Hippocampal formation (tissue), 2 donors: ENCODE data around the gene AP3B2.

Experiments used
- DNase-seq, 2 donors: peaks; one replicate each; lab custom pipeline; 2025; lab: John Stamatoyannopoulos, UW

The AP3B2 gene

DNA sequence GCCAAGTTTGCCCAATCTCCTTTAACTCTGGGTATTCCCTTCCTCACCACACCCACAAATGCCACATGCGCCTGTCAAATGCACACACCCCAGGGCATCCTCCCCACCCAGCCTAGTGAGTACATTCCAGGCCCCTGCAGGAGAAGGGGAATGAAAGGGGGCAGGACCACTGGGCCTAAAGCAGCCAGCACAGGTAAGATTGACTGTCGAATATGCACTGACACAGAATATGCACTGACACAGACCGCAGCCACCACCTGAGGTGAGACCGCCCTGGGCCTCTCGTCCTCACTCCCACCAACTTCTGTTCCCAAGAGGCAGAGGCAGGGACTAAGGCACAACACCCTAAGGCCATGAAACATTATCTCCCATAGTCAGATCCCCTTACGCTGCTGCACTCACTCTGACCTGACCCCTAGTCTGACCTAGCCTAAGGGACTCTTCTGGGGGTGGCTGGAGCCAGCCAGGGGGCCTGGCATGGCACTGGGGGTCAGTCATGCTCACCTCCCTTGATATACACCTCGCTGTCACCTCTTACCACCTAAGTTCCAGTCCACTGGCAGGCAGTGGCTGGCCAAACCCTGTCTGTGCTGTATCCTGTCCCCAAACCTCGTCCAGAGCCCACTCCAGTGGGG, 10.8 kb downstream of the AP3B2 start:
- no peak for DNase-seq

DNA sequence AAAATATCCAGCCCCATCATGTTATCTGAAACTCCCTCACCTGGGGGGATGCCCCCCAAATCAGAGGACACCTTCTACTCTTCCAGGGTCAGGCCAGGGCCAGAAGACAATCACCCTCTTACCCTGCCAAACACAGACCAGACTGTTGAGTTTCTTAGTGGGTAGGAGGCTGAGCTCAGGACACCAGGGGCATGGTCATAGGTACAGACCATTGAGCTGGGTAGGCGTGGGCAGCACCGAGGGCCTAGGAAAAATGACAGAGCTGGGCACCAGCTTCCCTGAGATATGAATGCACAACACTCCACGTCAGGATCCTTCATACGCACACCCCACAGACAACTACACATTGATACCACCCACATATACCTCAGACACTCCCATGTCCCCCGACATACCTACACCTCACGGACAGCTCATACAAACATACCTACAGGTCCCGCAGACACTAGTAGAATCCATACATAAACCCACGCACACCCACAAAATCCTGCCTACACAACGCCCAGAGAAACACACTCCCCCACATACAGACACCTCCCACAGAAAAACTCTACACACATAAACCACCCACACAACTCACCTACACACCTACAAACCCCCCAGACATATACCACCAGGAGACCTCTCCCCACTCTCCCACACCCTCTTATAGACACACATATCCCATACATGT, 11.8 kb downstream of the AP3B2 start:
- DNase-seq: no peak

GRCh38 chr15:82692171-82692570, 17.5 kb downstream of the AP3B2 start:
- DNase-seq: no peak

DNA sequence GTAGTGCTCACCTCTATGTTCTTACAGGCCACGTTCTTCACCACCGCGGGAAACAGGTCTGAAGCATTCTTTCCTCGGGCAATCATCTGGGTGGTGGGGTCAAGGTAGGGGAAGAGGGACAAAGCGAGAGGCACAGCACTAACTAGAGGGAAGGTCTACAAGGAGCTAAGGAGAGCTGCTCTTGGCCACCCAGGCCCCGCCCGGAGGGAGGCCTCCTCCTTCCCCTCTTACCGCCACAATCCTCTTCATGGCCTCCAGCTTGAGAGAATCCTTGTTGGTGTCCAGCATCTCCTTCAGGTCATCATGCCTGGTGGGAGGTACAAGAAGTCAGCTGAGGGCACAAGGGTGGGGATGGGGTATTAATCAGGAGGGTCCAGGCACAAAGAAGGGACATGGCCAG, 20.5 kb downstream of the AP3B2 start:
- DNase-seq: no peak

DNA sequence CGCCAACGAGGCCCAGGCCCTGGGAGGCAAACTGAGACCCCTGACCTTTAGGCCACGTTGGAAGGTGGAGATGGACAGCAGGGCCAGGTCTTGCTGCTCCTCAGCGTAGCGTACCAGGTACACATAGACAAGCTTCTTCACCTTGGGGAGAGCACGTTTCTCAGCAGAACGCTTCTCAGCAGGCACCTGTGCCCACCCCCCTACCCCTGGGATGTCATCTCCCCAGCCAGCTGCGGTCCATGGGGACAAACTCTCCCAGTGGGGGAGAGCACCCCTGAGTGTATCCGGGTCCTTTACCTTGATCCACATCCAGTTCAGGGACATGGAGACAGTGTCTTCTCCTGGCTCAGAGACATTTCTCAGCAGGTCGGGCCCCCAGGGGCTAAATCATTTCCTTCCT, 21.0 kb downstream of the AP3B2 start:
- no peak for DNase-seq

GRCh38 chr15:82681371-82681770, 28.3 kb downstream of the AP3B2 start:
- no peak for DNase-seq

GRCh38 chr15:82680200-82681102, 29.2 kb downstream of the AP3B2 start:
- DNase-seq: no peak

- DNase-seq: no peak
Observed at GRCh38 chr15:82679626-82680199, 30.0 kb downstream of the AP3B2 start.

- DNase-seq: no peak
Observed at GRCh38 chr15:82677720-82678323, 31.9 kb downstream of the AP3B2 start.

- no peak for DNase-seq
Observed at GRCh38 chr15:82674873-82675272, 34.8 kb downstream of the AP3B2 start.

GRCh38 chr15:82670699-82671098, 39.0 kb downstream of the AP3B2 start:
- DNase-seq: no peak

- no peak for DNase-seq
Observed at GRCh38 chr15:82666606-82667005, 43.1 kb downstream of the AP3B2 start.

DNA sequence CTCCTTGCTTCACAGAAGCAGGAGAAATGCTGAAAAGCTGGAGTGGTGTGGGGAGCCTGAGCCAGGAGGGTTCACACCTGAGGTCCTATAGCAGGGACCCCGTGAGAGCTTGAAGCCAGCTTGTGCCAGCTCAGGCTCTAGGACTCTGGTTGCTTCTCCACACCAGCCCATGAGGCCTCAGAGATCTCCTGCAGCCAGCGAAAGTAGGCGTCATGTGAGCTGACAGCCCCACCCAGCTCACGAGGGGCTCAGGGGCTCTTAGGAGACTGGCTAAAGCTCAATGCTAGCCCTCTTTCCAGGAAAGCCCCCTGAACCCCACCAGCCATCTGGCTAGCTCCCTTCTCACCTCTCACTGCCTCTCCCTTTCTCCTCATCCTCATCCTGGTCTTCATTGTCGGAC, 45.7 kb downstream of the AP3B2 start:
- DNase-seq: no peak

DNA sequence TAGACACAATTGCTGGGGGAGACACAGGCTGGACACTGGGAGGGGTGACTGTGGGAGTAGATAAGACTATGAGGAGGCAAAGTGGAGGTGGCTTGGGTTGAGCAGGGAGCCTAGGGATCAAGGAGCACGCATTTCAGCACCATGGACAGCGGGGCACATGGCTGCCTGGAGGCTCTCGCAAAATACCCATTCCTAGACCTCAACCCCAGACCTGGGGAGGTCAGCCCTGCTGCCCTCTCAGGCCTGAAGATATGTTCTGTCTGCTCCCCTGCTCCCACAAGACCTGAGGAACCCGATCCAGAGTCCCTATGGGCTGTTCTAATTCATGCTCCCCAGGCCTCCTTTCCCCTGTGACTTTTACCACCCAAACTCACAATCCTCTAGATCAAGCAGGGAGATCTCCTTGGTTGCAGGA, 46.5 kb downstream of the AP3B2 start:
- no peak for DNase-seq

DNA sequence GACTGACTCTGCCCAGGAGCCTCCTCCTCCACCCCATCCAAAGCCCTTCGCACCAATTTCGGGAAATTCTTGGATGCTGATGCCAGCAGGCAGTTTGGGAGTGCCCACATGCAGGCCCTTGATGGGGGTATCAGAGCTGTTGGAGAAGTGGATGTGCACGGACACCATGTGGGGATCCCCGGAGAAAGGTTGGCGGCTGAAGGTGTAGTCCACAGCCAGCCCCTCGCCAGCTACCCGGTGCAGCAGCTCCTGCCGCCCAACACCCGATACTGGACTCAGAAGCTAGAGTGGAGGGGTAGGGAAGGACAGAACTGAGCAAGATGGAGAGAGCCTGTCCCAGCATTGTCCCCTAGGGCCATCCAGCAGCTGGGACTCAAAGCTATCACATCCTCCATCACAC, 47.0 kb downstream of the AP3B2 start:
- DNase-seq: no peak

GRCh38 chr15:82660378-82660777, 49.3 kb downstream of the AP3B2 start:
- no peak for DNase-seq

DNA sequence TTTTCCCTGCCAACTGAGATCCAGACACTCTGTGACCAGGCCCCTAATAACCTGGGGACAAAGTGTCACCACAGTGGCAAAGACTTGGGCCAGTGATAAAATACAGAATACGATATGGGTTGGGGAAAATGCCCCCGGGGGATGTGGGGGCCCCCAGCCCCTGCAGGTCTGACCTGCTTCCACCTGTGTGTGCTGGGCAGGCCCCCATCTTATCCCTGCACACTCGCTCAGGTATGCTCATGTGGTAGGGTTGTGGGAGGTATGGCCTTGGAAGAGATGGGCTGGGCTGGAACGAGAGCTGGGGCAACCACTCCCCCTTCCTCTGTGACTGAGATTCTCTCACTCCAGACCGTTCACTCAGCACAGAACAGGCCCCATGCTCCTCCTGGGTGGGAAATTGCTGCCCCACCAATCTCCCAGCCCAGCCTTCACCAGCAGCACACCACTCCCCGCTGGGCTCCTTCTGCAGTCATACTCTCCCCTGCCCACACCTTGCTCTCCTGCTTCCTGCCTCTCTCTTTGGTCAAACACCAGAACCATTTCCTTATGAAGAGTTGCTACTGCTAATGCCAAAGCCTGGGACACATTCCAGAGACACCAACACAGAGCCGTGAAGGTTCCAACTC, 52.9 kb downstream of the AP3B2 start:
- DNase-seq: no peak

DNA sequence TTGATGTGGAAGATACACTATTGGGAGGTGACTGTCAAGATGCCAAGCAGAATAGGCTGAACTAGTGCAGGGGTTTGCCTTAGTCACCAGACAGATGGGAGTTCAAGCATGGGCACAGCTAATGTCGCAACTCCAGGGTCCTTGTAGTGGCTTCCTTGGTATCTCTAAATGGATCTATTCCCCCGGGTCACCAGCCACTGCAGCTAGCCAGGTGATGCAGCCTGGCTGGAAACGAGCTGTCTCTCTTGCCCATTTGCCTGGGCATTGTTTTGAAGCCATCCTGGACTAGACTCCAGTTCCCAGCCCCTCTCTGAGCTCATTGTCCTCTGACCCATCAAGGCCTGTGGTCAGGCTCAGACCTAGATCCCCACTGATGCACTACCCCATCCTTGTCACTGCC, 54.1 kb downstream of the AP3B2 start:
- no peak for DNase-seq

DNA sequence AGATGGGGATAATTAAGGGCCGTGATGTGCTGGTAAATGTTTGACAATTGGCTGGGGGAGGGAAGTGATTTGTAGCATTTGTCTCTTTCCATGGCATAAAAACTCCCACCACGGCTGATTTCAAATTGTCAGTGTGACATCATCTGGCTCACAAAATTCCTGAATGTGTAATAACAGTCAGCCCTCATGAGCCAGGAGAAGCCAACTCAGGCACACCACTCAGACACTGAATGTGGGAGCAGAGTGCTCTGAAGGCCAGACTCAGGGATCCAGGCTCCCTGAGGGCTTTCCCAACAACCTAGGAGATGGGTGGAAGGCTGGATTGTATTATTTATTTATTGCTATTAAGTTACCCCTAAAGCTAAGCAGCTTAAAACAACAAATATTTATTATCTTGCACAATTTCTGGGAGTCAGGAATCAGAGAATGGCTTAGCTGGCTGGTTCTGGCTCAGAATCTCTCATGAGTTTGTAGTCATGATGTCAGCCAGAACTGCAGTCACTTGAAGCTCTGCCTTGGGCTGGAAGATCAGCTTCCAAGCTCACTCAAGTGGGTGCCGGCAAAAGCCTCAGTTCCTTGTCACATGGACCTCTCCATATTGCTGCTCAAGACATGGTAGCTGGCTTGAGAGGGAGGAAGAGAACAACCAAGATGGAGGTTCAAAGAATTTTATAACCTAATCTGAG, 56.0 kb downstream of the AP3B2 start:
- no peak for DNase-seq

DNA sequence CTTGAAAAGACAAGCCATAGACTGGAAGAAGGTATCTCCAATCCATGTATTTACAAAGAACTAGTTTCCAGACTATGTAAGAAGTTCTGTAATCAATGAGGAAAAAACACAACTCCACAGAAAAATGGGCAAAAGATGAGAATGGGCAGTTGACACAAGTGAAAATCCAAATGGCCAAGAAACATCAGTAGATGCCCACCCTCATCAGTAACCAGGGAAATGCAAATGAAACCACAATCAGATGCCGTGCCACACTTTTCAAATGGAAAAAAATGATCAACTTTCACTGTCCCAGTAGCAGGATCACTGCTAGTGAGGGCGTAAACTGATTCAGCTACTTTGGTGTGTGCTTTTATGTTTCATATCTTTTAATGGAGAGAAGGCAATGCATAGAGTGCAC, 58.0 kb downstream of the AP3B2 start:
- no peak for DNase-seq

DNA sequence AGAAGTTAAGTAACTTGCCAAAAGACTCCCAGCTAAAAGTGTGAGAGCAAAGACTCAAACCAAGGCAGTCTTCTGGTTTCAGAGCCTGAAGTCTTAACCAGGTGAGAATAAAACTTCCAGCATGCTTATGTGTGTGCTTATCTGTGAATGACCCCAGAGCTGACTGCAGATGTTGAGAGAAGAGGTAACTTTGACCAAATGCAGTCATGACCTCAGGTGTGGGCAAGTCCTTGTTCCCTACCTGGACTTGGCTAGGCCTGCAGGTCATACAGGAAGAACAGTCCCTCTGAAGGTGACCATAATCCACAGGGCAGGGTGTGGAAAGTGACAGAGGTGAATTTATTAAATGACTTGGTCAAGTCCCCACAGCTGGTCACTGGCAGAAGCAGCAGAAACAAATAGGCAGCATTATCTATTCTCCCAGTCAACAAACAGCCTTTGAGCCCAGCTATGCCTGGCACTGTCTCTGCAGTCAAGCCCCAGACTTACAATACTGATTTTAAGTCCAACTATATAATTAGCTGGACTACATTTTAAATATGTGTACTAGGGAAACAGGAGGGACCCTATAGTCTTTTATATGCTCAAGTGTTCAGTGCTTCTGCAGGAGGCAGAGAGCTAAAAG, 59.5 kb downstream of the AP3B2 start:
- DNase-seq: peak; percentile 37 to 77
